Measurements from ENCODE around the gene DYNLT4.

DNA sequence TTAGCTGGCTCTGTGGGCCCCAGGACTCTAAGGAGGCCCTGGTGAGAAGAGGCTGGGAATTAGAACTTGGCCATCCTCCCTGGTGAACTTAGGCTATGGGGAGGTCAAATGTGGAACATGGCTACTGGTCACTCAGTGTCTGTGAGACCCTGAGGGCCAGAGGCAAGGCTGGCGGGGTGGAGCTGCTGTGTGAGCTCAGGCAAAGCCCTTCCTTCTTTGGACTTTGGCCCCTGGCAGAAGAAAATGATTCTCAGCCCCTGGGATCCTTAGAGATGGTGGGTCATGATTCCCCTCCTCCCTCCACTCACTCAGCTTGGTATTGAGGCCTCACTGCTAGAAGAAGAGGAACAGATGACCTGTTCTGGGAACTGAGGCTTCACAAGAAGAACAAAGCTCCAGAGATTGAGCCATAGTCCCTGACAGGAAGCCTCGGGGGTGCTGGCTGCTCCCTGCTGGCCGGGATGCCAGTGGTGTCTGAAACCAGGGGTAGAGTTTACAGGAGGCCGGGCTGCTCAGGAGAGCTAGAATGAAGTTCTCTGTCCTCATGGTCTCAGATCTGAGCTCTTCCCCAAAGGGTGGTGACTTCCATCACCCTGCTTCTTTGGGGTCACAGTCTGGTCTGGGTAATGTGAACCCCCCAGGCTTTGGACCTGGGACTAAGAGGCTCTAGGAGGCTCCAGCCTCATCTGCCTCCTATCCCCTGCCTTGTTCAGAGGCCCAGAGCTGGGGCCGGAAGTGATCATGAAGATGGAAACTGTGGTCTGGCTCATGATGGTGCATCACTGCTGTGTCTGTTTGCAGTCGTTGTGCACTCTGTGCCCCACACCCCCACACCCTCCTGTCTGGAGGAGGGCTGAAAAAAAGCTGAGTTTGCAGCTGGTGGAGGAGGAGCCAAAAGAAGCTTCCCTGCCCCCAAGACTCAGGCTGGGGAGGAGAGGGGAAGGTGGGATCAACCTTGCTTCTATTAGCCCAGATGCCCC is 2.1 kb upstream of the DYNLT4 start:
- TF ChIP-seq, protein P1, sequence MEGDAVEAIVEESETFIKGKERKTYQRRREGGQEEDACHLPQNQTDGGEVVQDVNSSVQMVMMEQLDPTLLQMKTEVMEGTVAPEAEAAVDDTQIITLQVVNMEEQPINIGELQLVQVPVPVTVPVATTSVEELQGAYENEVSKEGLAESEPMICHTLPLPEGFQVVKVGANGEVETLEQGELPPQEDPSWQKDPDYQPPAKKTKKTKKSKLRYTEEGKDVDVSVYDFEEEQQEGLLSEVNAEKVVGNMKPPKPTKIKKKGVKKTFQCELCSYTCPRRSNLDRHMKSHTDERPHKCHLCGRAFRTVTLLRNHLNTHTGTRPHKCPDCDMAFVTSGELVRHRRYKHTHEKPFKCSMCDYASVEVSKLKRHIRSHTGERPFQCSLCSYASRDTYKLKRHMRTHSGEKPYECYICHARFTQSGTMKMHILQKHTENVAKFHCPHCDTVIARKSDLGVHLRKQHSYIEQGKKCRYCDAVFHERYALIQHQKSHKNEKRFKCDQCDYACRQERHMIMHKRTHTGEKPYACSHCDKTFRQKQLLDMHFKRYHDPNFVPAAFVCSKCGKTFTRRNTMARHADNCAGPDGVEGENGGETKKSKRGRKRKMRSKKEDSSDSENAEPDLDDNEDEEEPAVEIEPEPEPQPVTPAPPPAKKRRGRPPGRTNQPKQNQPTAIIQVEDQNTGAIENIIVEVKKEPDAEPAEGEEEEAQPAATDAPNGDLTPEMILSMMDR (IDR thresholded peaks at IDR 0.05): no peak
- TF ChIP-seq POLR2A (IDR thresholded peaks at IDR 0.05): no peak
